Thyroid gland (tissue), 4 donors: ENCODE measurements around the gene RBBP8.

Source experiments
- CTCF ChIP-seq, 6 experiments: fragments of 200-600 bp in 3 of 6; fragments of 450-650 bp in 3 of 6; sonication (generic) in 3 of 6; IDR thresholded peaks; one replicate each; pipeline ENCODE4 v1.5.1; 2016 to 2019; ENCODE audit warnings: antibody characterized with exemption in 6 of 6, mild to moderate bottlenecking in 2 of 6, inconsistent platforms in 1 of 6, moderate library complexity in 1 of 6
- POLR2A ChIP-seq, 2 donors: fragments of 450-650 bp; IDR thresholded peaks; one replicate each; pipeline ENCODE4 v1.6.1; 2017; ENCODE audit warnings: antibody characterized with exemption in 2 of 2, mild to moderate bottlenecking in 2 of 2, moderate library complexity in 1 of 2

DNA sequence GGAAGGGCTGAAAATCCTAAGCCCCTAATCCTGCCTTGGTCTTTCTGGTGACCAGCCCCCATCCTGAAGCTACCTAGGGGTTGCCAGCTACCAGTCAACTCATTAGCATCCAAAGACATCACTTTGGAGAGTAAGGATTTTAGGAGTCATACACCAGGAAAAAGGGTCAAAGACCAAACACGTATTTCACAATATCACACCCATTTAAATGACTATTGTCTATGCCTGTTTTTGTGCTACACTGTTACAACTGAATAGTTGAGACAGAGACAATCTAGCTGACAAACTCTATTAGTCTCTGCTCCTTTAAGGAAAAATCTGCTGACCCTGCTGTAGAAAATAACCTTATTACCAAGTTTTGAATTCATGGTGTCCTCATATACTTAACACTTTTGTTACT, 21.0 kb upstream of the RBBP8 start:
- TF ChIP-seq CTCF (IDR thresholded peaks at IDR 0.05) (no peak), POLR2A (IDR thresholded peaks at IDR 0.05) (no peak)
